ENCODE results near the gene SLCO3A1.

SLCO3A1 gene

GRCh38 chr15:91821458-91821857 lies 32.0 kb upstream of the SLCO3A1 start:
- no peaks in the 10 kb centered on the region for H3K36me3 ChIP-seq (ENCODE audit: control insufficient read depth in 1 of 2, insufficient read depth in 2 of 2, low read length in 2 of 2)
- no CpG with 5 or more reads among the region's 5 CpGs for WGBS (ENCODE audit: extremely low coverage, insufficient coverage, insufficient read length)
- no peak overlapping the region for H3K23ac ChIP-seq (ENCODE audit: low read length)
- no peak overlapping the region for H2BK120ac ChIP-seq (ENCODE audit: insufficient read depth, low read length, poor library complexity)
- no peak overlapping the region for H2BK5ac ChIP-seq (ENCODE audit: low read depth, low read length, poor library complexity)
- no peaks in the 10 kb centered on the region for H3K79me1 ChIP-seq (ENCODE audit: low read length)
- H2BK12ac ChIP-seq (ENCODE audit: low read length) = no peak overlapping the region
- H3K4ac ChIP-seq (ENCODE audit: low read depth, low read length) = no peak overlapping the region
- H2AFZ ChIP-seq (ENCODE audit: insufficient read depth, low read length, poor library complexity) = no peak overlapping the region
- DNase-seq = peak in 1 of 2 donors; percentile 1
- no peaks in the 10 kb centered on the region for H3K79me2 ChIP-seq (ENCODE audit: control insufficient read depth, insufficient read depth, low read length, poor library complexity)
- H4K12ac ChIP-seq (ENCODE audit: low read depth, low read length) = no peak overlapping the region
- H3K4me3 ChIP-seq (ENCODE audit: low read depth, low read length) = no peak overlapping the region
- no peak overlapping the region for H4K8ac ChIP-seq (ENCODE audit: low read depth, low read length)
- H3K9ac ChIP-seq (ENCODE audit: low read length) = no peak overlapping the region
- no peak overlapping the region for H3K4me2 ChIP-seq (ENCODE audit: low read length)
- H3K27me3 ChIP-seq (ENCODE audit: insufficient read depth, low read length) = no peaks in the 10 kb centered on the region
- H3K14ac ChIP-seq (ENCODE audit: low read length) = no peak overlapping the region
- no peak overlapping the region for H4K91ac ChIP-seq (ENCODE audit: low read depth, low read length)
- no peaks in the 10 kb centered on the region for H3K4me1 ChIP-seq (ENCODE audit: control insufficient read depth in 1 of 2, insufficient read depth in 2 of 2, low read length in 2 of 2)
- no peak overlapping the region for H2AK5ac ChIP-seq (ENCODE audit: low read length)
- no peak overlapping the region for H3K18ac ChIP-seq (ENCODE audit: low read length)
- no peaks in the 10 kb centered on the region for H3K9me3 ChIP-seq (ENCODE audit: insufficient read depth, low read depth, low read length)
- H3K27ac ChIP-seq (ENCODE audit: low read depth, low read length) = no peak overlapping the region

- DNase-seq = no peak
- H3K79me1 ChIP-seq (ENCODE audit: low read length) = no peaks in the 10 kb centered on the region
These were observed 29.3 kb upstream of the SLCO3A1 start for GRCh38 chr15:91824256-91824655.

DNA sequence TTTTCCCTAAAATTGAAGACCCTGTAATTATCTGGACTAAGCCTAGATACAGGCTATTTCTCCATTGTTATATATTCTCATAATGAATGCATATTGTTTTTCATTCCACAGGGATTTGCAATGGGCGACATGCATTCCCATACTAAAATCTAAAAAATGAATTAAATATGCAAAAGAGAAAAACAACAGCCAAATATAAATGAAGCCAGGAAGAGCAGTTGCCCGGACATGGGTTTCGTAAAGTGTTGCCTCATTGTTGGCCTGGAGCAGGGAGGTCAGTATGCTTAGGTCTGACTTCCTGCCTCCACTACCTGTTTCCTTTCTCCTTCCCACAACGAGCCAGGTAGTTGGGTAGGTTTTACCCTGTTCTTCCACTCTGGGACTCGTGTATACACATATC lies 27.1 kb upstream of the SLCO3A1 start:
- no peaks in the 10 kb centered on the region for H3K9me3 ChIP-seq (ENCODE audit: insufficient read depth, low read depth, low read length)
- no peak overlapping the region for H2BK12ac ChIP-seq (ENCODE audit: low read length)
- no peak for DNase-seq
- H4K91ac ChIP-seq (ENCODE audit: low read depth, low read length) = no peak overlapping the region
- no peak overlapping the region for H2AFZ ChIP-seq (ENCODE audit: insufficient read depth, low read length, poor library complexity)
- no CpG with 5 or more reads among the region's 5 CpGs for WGBS (ENCODE audit: extremely low coverage, insufficient coverage, insufficient read length)
- no peak overlapping the region for H2BK120ac ChIP-seq (ENCODE audit: insufficient read depth, low read length, poor library complexity)
- no peak overlapping the region for H4K12ac ChIP-seq (ENCODE audit: low read depth, low read length)
- H4K8ac ChIP-seq (ENCODE audit: low read depth, low read length) = no peak overlapping the region
- H3K4me1 ChIP-seq (ENCODE audit: control insufficient read depth in 1 of 2, insufficient read depth in 2 of 2, low read length in 2 of 2) = no peaks in the 10 kb centered on the region
- no peak overlapping the region for H3K9ac ChIP-seq (ENCODE audit: low read length)
- no peaks in the 10 kb centered on the region for H3K27me3 ChIP-seq (ENCODE audit: insufficient read depth, low read length)
- H3K79me1 ChIP-seq (ENCODE audit: low read length) = no peaks in the 10 kb centered on the region
- H3K4ac ChIP-seq (ENCODE audit: low read depth, low read length) = no peak overlapping the region
- H2AK5ac ChIP-seq (ENCODE audit: low read length) = no peak overlapping the region
- no peak overlapping the region for H3K27ac ChIP-seq (ENCODE audit: low read depth, low read length)
- H3K4me2 ChIP-seq (ENCODE audit: low read length) = no peak overlapping the region
- no peak overlapping the region for H2BK5ac ChIP-seq (ENCODE audit: low read depth, low read length, poor library complexity)
- no peak overlapping the region for H3K18ac ChIP-seq (ENCODE audit: low read length)
- no peaks in the 10 kb centered on the region for H3K79me2 ChIP-seq (ENCODE audit: control insufficient read depth, insufficient read depth, low read length, poor library complexity)
- no peak overlapping the region for H3K4me3 ChIP-seq (ENCODE audit: low read depth, low read length)
- H3K14ac ChIP-seq (ENCODE audit: low read length) = no peak overlapping the region
- no peak overlapping the region for H3K23ac ChIP-seq (ENCODE audit: low read length)
- H3K36me3 ChIP-seq (ENCODE audit: control insufficient read depth in 1 of 2, insufficient read depth in 2 of 2, low read length in 2 of 2) = no peaks in the 10 kb centered on the region

More at GRCh38 chr15:91824256-91824655, 29.3 kb upstream of the SLCO3A1 start:
- no peak overlapping the region for H3K4me3 ChIP-seq (ENCODE audit: low read depth, low read length)
- no peak overlapping the region for H2AFZ ChIP-seq (ENCODE audit: insufficient read depth, low read length, poor library complexity)
- H3K4me2 ChIP-seq (ENCODE audit: low read length) = no peak overlapping the region
- no peak overlapping the region for H2AK5ac ChIP-seq (ENCODE audit: low read length)
- H2BK120ac ChIP-seq (ENCODE audit: insufficient read depth, low read length, poor library complexity) = no peak overlapping the region
- no peak overlapping the region for H4K8ac ChIP-seq (ENCODE audit: low read depth, low read length)
- no peak overlapping the region for H3K18ac ChIP-seq (ENCODE audit: low read length)
- H4K12ac ChIP-seq (ENCODE audit: low read depth, low read length) = no peak overlapping the region
- no peak overlapping the region for H3K23ac ChIP-seq (ENCODE audit: low read length)
- no peaks in the 10 kb centered on the region for H3K9me3 ChIP-seq (ENCODE audit: insufficient read depth, low read depth, low read length)
- no peaks in the 10 kb centered on the region for H3K4me1 ChIP-seq (ENCODE audit: control insufficient read depth in 1 of 2, insufficient read depth in 2 of 2, low read length in 2 of 2)
- H2BK5ac ChIP-seq (ENCODE audit: low read depth, low read length, poor library complexity) = no peak overlapping the region
- H2BK12ac ChIP-seq (ENCODE audit: low read length) = no peak overlapping the region
- no peak overlapping the region for H4K91ac ChIP-seq (ENCODE audit: low read depth, low read length)
- no peaks in the 10 kb centered on the region for H3K27me3 ChIP-seq (ENCODE audit: insufficient read depth, low read length)
- H3K36me3 ChIP-seq (ENCODE audit: control insufficient read depth in 1 of 2, insufficient read depth in 2 of 2, low read length in 2 of 2) = no peaks in the 10 kb centered on the region
- no peaks in the 10 kb centered on the region for H3K79me2 ChIP-seq (ENCODE audit: control insufficient read depth, insufficient read depth, low read length, poor library complexity)
- no peak overlapping the region for H3K4ac ChIP-seq (ENCODE audit: low read depth, low read length)
- WGBS (ENCODE audit: extremely low coverage, insufficient coverage, insufficient read length) = no CpG with 5 or more reads among the region's 3 CpGs
- H3K14ac ChIP-seq (ENCODE audit: low read length) = no peak overlapping the region
- H3K9ac ChIP-seq (ENCODE audit: low read length) = no peak overlapping the region
- H3K27ac ChIP-seq (ENCODE audit: low read depth, low read length) = no peak overlapping the region

- Histone ChIP-seq H4K12ac (ENCODE audit: low read depth, low read length) (no peak overlapping the region), H3K36me3 (ENCODE audit: control insufficient read depth in 1 of 2, insufficient read depth in 2 of 2, low read length in 2 of 2) (no peaks in the 10 kb centered on the region), H3K27ac (ENCODE audit: low read depth, low read length) (no peak overlapping the region), H3K79me1 (ENCODE audit: low read length) (no peaks in the 10 kb centered on the region), H2BK120ac (ENCODE audit: insufficient read depth, low read length, poor library complexity) (no peak overlapping the region), H3K9me3 (ENCODE audit: insufficient read depth, low read depth, low read length) (peaks cover 2% of the 10 kb centered on the region), H4K91ac (ENCODE audit: low read depth, low read length) (no peak overlapping the region), H3K9ac (ENCODE audit: low read length) (no peak overlapping the region), H2BK5ac (ENCODE audit: low read depth, low read length, poor library complexity) (no peak overlapping the region), H2BK12ac (ENCODE audit: low read length) (no peak overlapping the region), H2AK5ac (ENCODE audit: low read length) (no peak overlapping the region), H3K4ac (ENCODE audit: low read depth, low read length) (no peak overlapping the region), H4K8ac (ENCODE audit: low read depth, low read length) (no peak overlapping the region), H3K18ac (ENCODE audit: low read length) (no peak overlapping the region), H3K14ac (ENCODE audit: low read length) (no peak overlapping the region), H3K4me1 (ENCODE audit: control insufficient read depth in 1 of 2, insufficient read depth in 2 of 2, low read length in 2 of 2) (no peaks in the 10 kb centered on the region), H3K27me3 (ENCODE audit: insufficient read depth, low read length) (no peaks in the 10 kb centered on the region), H3K23ac (ENCODE audit: low read length) (no peak overlapping the region), H3K79me2 (ENCODE audit: control insufficient read depth, insufficient read depth, low read length, poor library complexity) (no peaks in the 10 kb centered on the region), H3K4me3 (ENCODE audit: low read depth, low read length) (no peak overlapping the region), H2AFZ (ENCODE audit: insufficient read depth, low read length, poor library complexity) (no peak overlapping the region), H3K4me2 (ENCODE audit: low read length) (no peak overlapping the region)
- DNase-seq = no peak
- no CpG with 5 or more reads among the region's 2 CpGs for WGBS (ENCODE audit: extremely low coverage, insufficient coverage, insufficient read length)
These were observed 20.5 kb upstream of the SLCO3A1 start for GRCh38 chr15:91833056-91833455.
